Measurements from ENCODE around the gene ROPN1B.

DNA sequence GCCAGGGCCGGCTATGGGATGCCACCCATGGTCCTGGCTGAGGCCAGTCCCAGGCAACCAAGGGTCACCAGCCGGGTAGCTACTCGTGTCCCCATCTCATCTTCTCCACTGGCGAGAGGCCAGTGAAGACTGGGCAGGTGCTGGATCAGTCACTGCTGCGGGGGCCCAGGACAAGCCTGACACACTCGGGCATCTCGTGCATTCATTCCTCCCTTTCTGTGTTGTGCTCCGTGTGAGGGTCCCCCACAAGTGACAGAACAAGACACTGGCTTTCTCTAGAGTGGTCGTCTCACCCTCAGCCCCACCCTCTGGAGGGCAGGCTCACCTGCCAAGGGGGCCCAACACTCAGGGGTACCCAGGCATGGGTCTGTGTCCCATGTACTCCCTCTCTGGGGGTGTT is 48.4 kb downstream of the ROPN1B start:
- TF ChIP-seq POLR2AphosphoS5 (IDR thresholded peaks at IDR 0.05; ENCODE audit: low read depth): no peak
- TF ChIP-seq, protein P1, sequence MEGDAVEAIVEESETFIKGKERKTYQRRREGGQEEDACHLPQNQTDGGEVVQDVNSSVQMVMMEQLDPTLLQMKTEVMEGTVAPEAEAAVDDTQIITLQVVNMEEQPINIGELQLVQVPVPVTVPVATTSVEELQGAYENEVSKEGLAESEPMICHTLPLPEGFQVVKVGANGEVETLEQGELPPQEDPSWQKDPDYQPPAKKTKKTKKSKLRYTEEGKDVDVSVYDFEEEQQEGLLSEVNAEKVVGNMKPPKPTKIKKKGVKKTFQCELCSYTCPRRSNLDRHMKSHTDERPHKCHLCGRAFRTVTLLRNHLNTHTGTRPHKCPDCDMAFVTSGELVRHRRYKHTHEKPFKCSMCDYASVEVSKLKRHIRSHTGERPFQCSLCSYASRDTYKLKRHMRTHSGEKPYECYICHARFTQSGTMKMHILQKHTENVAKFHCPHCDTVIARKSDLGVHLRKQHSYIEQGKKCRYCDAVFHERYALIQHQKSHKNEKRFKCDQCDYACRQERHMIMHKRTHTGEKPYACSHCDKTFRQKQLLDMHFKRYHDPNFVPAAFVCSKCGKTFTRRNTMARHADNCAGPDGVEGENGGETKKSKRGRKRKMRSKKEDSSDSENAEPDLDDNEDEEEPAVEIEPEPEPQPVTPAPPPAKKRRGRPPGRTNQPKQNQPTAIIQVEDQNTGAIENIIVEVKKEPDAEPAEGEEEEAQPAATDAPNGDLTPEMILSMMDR (IDR thresholded peaks at IDR 0.05; ENCODE audit: insufficient read depth, low read length): no peak
